ENCODE data around the gene UBE2L3.

DNA sequence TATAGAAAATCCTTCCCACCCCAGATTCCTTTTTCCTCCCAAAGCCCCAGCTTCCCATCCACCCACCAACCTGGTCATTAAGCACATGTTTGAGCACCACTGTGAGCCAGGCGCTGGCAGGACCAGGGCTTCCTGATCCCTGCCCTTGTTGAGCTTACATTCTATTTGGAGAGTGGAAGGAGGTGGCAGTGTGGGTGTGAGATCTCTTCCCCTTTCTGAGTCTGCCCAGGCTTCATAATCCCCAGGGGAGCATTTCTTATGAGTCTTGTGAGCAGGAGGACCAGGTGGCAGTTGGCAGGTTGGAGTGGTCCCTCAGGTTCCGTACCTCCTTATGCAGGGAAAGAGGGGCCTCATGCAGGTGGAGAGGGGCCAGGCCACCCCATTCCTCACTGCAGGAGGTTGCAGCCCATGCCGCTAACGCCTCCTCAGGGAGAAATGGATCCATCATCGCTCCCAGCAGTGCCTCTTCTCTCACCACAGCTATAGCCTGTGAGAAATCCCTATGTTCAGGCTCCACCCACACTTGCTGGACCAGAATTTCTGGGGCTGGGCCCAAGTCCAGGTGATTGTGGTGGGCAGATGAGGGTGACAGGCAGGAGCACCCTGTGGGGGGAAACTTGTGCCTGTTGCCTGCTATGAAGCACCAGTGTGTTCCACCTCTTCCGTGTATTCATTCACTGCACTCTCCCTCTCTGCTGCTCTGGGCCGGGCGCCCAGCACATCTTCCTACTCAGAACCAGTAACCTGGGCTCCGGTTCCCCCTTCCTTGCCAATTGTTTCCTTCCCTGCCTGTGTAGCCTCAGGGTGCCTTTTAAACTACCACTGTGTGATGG, 23.5 kb downstream of the UBE2L3 start:
- TF ChIP-seq, protein P1, sequence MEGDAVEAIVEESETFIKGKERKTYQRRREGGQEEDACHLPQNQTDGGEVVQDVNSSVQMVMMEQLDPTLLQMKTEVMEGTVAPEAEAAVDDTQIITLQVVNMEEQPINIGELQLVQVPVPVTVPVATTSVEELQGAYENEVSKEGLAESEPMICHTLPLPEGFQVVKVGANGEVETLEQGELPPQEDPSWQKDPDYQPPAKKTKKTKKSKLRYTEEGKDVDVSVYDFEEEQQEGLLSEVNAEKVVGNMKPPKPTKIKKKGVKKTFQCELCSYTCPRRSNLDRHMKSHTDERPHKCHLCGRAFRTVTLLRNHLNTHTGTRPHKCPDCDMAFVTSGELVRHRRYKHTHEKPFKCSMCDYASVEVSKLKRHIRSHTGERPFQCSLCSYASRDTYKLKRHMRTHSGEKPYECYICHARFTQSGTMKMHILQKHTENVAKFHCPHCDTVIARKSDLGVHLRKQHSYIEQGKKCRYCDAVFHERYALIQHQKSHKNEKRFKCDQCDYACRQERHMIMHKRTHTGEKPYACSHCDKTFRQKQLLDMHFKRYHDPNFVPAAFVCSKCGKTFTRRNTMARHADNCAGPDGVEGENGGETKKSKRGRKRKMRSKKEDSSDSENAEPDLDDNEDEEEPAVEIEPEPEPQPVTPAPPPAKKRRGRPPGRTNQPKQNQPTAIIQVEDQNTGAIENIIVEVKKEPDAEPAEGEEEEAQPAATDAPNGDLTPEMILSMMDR (IDR thresholded peaks at IDR 0.05): no peak
- TF ChIP-seq EP300 (IDR thresholded peaks at IDR 0.05) (no peak), HDAC2 (IDR thresholded peaks at IDR 0.05) (no peak), JUNB (IDR thresholded peaks at IDR 0.05) (no peak), ESRRA (IDR thresholded peaks at IDR 0.05; ENCODE audit: borderline replicate concordance, low read length) (no peak), CHD4 (IDR thresholded peaks at IDR 0.05; ENCODE audit: borderline replicate concordance) (no peak), NR3C1 (IDR thresholded peaks at IDR 0.05) (no peak)

All from A549 (cell line).